HG03135 (cell line): ENCODE measurements around the gene ENTPD3.

Source experiments
- ATAC-seq: cut with Tn5 transposase; IDR thresholded peaks from one replicate; pipeline ENCODE4 v1.9.1; 2021; ENCODE audit warnings: mild to moderate bottlenecking, moderate library complexity; ENCODE audit not compliant: unreplicated experiment

Gene ENTPD3

GRCh38 chr3:40387001-40387894 is at the start of gene ENTPD3:
Gene ENTPD3, plus strand, starts transcription at chr3:40387184. Its CDS starts 874 bp downstream, at chr3:40388058.
- ATAC-seq: no peak

GRCh38 chr3:40339871-40340270 is 47.1 kb upstream of the ENTPD3 start:
- ATAC-seq: no peak

- no peak for ATAC-seq
These were observed 46.3 kb upstream of the ENTPD3 start for GRCh38 chr3:40340541-40341170.

- ATAC-seq: no peak
These were observed 45.3 kb upstream of the ENTPD3 start for GRCh38 chr3:40341671-40342070.

- no peak for ATAC-seq
These were observed 36.5 kb upstream of the ENTPD3 start for GRCh38 chr3:40350529-40350928.

GRCh38 chr3:40355410-40355809 is 31.6 kb upstream of the ENTPD3 start:
- ATAC-seq: no peak

- no peak for ATAC-seq
These were observed 28.5 kb upstream of the ENTPD3 start for GRCh38 chr3:40358454-40358853.

GRCh38 chr3:40363674-40364073 is 23.3 kb upstream of the ENTPD3 start:
- ATAC-seq: no peak

GRCh38 chr3:40366203-40367162 is 20.5 kb upstream of the ENTPD3 start:
- ATAC-seq: no peak

GRCh38 chr3:40369716-40370115 is 17.3 kb upstream of the ENTPD3 start:
- no peak for ATAC-seq

- ATAC-seq: no peak
These were observed 9.2 kb upstream of the ENTPD3 start for GRCh38 chr3:40377822-40378221.

- ATAC-seq: no peak
These were observed 7.2 kb upstream of the ENTPD3 start for GRCh38 chr3:40379674-40380306.

- ATAC-seq: no peak
These were observed 4.9 kb upstream of the ENTPD3 start for GRCh38 chr3:40381904-40382616.

- ATAC-seq: no peak
These were observed 4.4 kb upstream of the ENTPD3 start for GRCh38 chr3:40382617-40382979.

- ATAC-seq: no peak
These were observed 771 bp upstream of the ENTPD3 start for GRCh38 chr3:40386213-40386612.

GRCh38 chr3:40387895-40388254 is 891 bp downstream of the ENTPD3 start:
- ATAC-seq: no peak

- ATAC-seq: no peak
These were observed 9.4 kb downstream of the ENTPD3 start for GRCh38 chr3:40396406-40396805.

GRCh38 chr3:40397129-40397528 is 10.1 kb downstream of the ENTPD3 start:
- ATAC-seq: no peak

- no peak for ATAC-seq
These were observed 10.9 kb downstream of the ENTPD3 start for GRCh38 chr3:40397912-40398311.

- no peak for ATAC-seq
These were observed 11.4 kb downstream of the ENTPD3 start for GRCh38 chr3:40398346-40398745.
